ENCODE results near the gene CDH15. TPM values are rescaled to one million over a fixed set of nuclear protein-coding genes. Genes with fewer than 3 reads are reported as not detected.

The CDH15 gene
- total RNA-seq, 1 donor from 2014 or later, result 0.18 TPM

DNA sequence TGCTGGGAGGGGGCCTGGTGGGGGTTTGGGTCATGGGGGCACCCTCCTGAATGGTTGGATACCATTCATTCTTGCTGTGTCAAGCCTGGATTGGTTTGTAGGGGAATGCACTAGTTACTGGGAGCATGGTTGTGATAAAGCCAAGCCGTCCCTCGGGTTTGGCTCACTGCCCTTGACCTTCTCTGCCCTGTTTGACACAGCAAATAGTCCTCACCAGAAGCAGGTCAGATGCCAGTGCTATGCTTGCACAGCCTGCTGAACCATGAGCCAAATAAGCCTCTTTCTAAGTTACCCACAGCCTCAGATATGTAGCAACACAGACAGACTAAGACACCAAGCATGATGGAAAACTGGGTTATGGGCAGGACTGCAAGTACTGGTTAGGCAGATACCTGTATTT, 60.6 kb downstream of the CDH15 start:
- H3K9ac ChIP-seq (ENCODE audit: low read length), result no peak overlapping the region
- H3K4me1 ChIP-seq (ENCODE audit: insufficient read depth, low read length), result no peaks in the 10 kb centered on the region
- Mint-ChIP-seq H3K4me1 (ENCODE audit: low read depth, unreplicated experiment) (no peaks in the 10 kb centered on the region), H3K36me3 (ENCODE audit: low read depth, unreplicated experiment) (peaks cover 79% of the 10 kb centered on the region), H3K9me3 (ENCODE audit: unreplicated experiment) (peaks cover 34% of the 10 kb centered on the region), H3K27me3 (ENCODE audit: low read depth, unreplicated experiment) (no peaks in the 10 kb centered on the region), H3K27ac (ENCODE audit: unreplicated experiment) (no peak overlapping the region), H3K4me3 (ENCODE audit: unreplicated experiment) (no peak overlapping the region)
- DNase-seq (ENCODE audit: low read depth) (no peak), FAIRE-seq (no peak)
- H3K36me3 ChIP-seq (ENCODE audit: insufficient read depth, low read length), result peaks cover 46% of the 10 kb centered on the region
- H3K4me3 ChIP-seq (ENCODE audit: insufficient read depth, low read depth, low read length), result no peak overlapping the region
- H3K9me3 ChIP-seq (ENCODE audit: insufficient read depth, low read depth, low read length), result peaks cover 69% of the 10 kb centered on the region
- H3K4me2 ChIP-seq (ENCODE audit: low read length), result no peak overlapping the region
- no peaks in the 10 kb centered on the region for H3K27me3 ChIP-seq (ENCODE audit: insufficient read depth, low read length)
- H3K79me2 ChIP-seq (ENCODE audit: insufficient read depth, low read length), result peaks cover 37% of the 10 kb centered on the region
- no peak overlapping the region for H3K27ac ChIP-seq (ENCODE audit: low read depth, low read length)
- TF ChIP-seq, protein P1, sequence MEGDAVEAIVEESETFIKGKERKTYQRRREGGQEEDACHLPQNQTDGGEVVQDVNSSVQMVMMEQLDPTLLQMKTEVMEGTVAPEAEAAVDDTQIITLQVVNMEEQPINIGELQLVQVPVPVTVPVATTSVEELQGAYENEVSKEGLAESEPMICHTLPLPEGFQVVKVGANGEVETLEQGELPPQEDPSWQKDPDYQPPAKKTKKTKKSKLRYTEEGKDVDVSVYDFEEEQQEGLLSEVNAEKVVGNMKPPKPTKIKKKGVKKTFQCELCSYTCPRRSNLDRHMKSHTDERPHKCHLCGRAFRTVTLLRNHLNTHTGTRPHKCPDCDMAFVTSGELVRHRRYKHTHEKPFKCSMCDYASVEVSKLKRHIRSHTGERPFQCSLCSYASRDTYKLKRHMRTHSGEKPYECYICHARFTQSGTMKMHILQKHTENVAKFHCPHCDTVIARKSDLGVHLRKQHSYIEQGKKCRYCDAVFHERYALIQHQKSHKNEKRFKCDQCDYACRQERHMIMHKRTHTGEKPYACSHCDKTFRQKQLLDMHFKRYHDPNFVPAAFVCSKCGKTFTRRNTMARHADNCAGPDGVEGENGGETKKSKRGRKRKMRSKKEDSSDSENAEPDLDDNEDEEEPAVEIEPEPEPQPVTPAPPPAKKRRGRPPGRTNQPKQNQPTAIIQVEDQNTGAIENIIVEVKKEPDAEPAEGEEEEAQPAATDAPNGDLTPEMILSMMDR (IDR thresholded peaks at IDR 0.05; ENCODE audit: insufficient read depth, low read depth, low read length), result no peak
- no peak for TF ChIP-seq EZH2 (IDR thresholded peaks at IDR 0.05; ENCODE audit: insufficient read depth, low read length)
- peaks cover 20% of the 10 kb centered on the region for H4K20me1 ChIP-seq (ENCODE audit: insufficient read depth, low read length)
- H2AFZ ChIP-seq (ENCODE audit: low read depth, low read length), result no peak overlapping the region

DNA sequence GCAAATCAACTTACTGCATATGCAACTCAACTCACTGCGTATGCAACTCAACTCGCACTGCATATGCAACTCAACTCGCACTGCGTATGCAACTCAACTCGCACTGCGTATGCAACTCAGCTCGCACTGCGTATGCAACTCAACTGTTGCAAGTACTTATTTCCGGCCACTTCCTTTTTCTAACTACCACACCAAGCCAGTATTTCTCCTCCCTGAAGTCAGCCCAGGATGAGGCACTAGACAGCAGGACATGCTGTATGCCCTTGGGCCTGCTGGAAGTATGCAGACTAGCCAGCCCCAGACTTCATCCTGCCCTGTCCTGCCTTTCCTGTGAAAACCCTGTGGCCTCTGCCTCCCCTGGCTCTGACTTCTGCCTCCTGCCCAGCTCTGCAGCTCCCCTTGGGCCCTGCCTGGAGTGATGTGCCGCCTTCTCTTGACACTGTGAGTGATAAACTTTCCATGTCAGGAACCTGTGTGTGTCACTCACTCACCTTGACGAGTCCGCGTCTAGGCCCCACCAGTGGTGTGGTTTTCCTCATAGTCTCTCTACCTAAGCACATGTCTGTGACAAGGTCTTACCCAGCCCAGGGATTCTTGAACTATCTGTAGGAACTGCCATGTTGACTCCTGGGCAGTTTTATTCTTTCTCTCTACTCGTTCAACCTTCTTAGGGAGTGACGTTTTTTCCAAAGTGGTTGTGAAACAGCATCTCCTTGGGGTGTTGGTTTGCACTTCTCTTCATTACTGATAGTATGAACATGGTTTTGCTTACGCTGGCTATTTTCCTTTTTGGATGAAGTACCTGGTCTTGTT, 62.3 kb downstream of the CDH15 start:
- Histone ChIP-seq H2AFZ (ENCODE audit: low read depth, low read length) (no peak overlapping the region), H3K4me1 (ENCODE audit: insufficient read depth, low read length) (no peaks in the 10 kb centered on the region), H3K79me2 (ENCODE audit: insufficient read depth, low read length) (peaks cover 26% of the 10 kb centered on the region), H3K27ac (ENCODE audit: low read depth, low read length) (no peak overlapping the region), H3K9ac (ENCODE audit: low read length) (no peak overlapping the region), H3K36me3 (ENCODE audit: insufficient read depth, low read length) (peaks cover 28% of the 10 kb centered on the region), H3K4me3 (ENCODE audit: insufficient read depth, low read depth, low read length) (no peak overlapping the region), H3K4me2 (ENCODE audit: low read length) (no peak overlapping the region), H3K27me3 (ENCODE audit: insufficient read depth, low read length) (no peaks in the 10 kb centered on the region), H3K9me3 (ENCODE audit: insufficient read depth, low read depth, low read length) (peaks cover 52% of the 10 kb centered on the region), H4K20me1 (ENCODE audit: insufficient read depth, low read length) (peaks cover 10% of the 10 kb centered on the region)
- peaks cover 61% of the 10 kb centered on the region for H3K36me3 Mint-ChIP-seq (ENCODE audit: low read depth, unreplicated experiment)
- DNase-seq (ENCODE audit: low read depth), result no peak
- no peak overlapping the region for H3K27ac Mint-ChIP-seq (ENCODE audit: unreplicated experiment)
- H3K9me3 Mint-ChIP-seq (ENCODE audit: unreplicated experiment), result peaks cover 19% of the 10 kb centered on the region
- H3K27me3 Mint-ChIP-seq (ENCODE audit: low read depth, unreplicated experiment), result no peaks in the 10 kb centered on the region
- TF ChIP-seq, protein P1 (IDR thresholded peaks at IDR 0.05; ENCODE audit: insufficient read depth, low read depth, low read length), result no peak
- TF ChIP-seq EZH2 (IDR thresholded peaks at IDR 0.05; ENCODE audit: insufficient read depth, low read length), result no peak
- H3K4me1 Mint-ChIP-seq (ENCODE audit: low read depth, unreplicated experiment), result no peaks in the 10 kb centered on the region
- H3K4me3 Mint-ChIP-seq (ENCODE audit: unreplicated experiment), result no peak overlapping the region
- no peak for FAIRE-seq

DNA sequence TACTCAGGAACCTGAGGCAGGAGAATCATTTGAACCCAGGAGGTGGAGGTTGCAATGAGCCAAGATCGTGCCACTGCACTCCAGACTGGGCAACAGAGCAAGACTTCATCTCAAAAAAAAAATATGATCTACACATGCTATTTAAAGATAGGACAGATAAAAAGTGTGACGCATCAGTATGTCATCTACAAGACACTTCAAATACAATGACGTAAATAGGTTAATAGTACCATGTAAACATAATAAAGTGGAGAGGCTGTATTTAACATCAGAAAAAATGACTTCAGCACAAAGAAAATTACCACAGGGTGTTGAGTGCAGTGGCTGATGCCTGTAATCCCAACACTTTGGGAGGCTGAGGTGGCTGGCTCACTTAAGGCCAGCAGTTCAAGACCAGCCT, 66.2 kb downstream of the CDH15 start:
- peaks cover 27% of the 10 kb centered on the region for H3K36me3 Mint-ChIP-seq (ENCODE audit: low read depth, unreplicated experiment)
- peaks cover 3% of the 10 kb centered on the region for H3K9me3 Mint-ChIP-seq (ENCODE audit: unreplicated experiment)
- H3K27ac Mint-ChIP-seq (ENCODE audit: unreplicated experiment), result no peak overlapping the region
- TF ChIP-seq, protein P1 (IDR thresholded peaks at IDR 0.05; ENCODE audit: insufficient read depth, low read depth, low read length), result no peak
- no peak for TF ChIP-seq EZH2 (IDR thresholded peaks at IDR 0.05; ENCODE audit: insufficient read depth, low read length)
- no peak overlapping the region for H3K4me3 Mint-ChIP-seq (ENCODE audit: unreplicated experiment)
- Histone ChIP-seq H2AFZ (ENCODE audit: low read depth, low read length) (no peak overlapping the region), H3K79me2 (ENCODE audit: insufficient read depth, low read length) (peaks cover 8% of the 10 kb centered on the region), H3K4me3 (ENCODE audit: insufficient read depth, low read depth, low read length) (no peak overlapping the region), H3K27me3 (ENCODE audit: insufficient read depth, low read length) (no peaks in the 10 kb centered on the region), H3K27ac (ENCODE audit: low read depth, low read length) (no peak overlapping the region), H4K20me1 (ENCODE audit: insufficient read depth, low read length) (no peaks in the 10 kb centered on the region), H3K4me2 (ENCODE audit: low read length) (no peak overlapping the region), H3K9ac (ENCODE audit: low read length) (no peak overlapping the region), H3K4me1 (ENCODE audit: insufficient read depth, low read length) (peaks cover 4% of the 10 kb centered on the region), H3K36me3 (ENCODE audit: insufficient read depth, low read length) (peaks cover 11% of the 10 kb centered on the region), H3K9me3 (ENCODE audit: insufficient read depth, low read depth, low read length) (peaks cover 15% of the 10 kb centered on the region)
- no peak for FAIRE-seq
- no peaks in the 10 kb centered on the region for H3K27me3 Mint-ChIP-seq (ENCODE audit: low read depth, unreplicated experiment)
- DNase-seq (ENCODE audit: low read depth), result no peak
- no peaks in the 10 kb centered on the region for H3K4me1 Mint-ChIP-seq (ENCODE audit: low read depth, unreplicated experiment)

Data from astrocyte (in vitro differentiated cells and primary cell).